Colonic mucosa (tissue), 4 donors: ENCODE results near the gene ARHGAP26. TPM values are rescaled to one million over a fixed set of nuclear protein-coding genes. Genes with fewer than 3 reads are reported as not detected.

Experiments
- DNase-seq: peaks from one replicate; pipeline ENCODE4 v3.0.0-alpha.2; 2020
- H3K27ac ChIP-seq: fragments of 200-600 bp; one replicate; pipeline ENCODE4 v1.8.0; 2021
- H3K27me3 ChIP-seq: fragments of 200-600 bp; one replicate; pipeline ENCODE4 v1.8.0; 2021
- H3K36me3 ChIP-seq: fragments of 200-600 bp; one replicate; pipeline ENCODE4 v1.8.0; 2021
- H3K4me1 ChIP-seq: fragments of 200-600 bp; one replicate; pipeline ENCODE4 v1.8.0; 2021; ENCODE audit warnings: mild to moderate bottlenecking
- H3K4me3 ChIP-seq: fragments of 200-600 bp; one replicate; pipeline ENCODE4 v1.8.0; 2021
- H3K9ac ChIP-seq, 2 donors: one replicate each; pipeline ENCODE4 v1.7.0; 2013; ENCODE audit warnings: control low read depth in 2 of 2, low read depth in 2 of 2, low read length in 2 of 2
- H3K9me3 ChIP-seq: fragments of 200-600 bp; one replicate; pipeline ENCODE4 v1.8.0; 2021
- CTCF ChIP-seq: fragments of 200-600 bp; IDR thresholded peaks from one replicate; pipeline ENCODE4 v1.8.0; 2022; ENCODE audit warnings: antibody characterized with exemption, mild to moderate bottlenecking
- intact Hi-C: fragments of 100-400 bp; cut with DNase I; formaldehyde crosslinking; loops from one replicate; pipeline ENCODE4 v1.14.1; 2022
- total RNA-seq, 2 donors: library from RNA; stranded (reverse); fragmentation: NEBNext Ultra II Directional in 1 of 2; extraction: Animal tissue kit (Norgen Biotek cat#: 25700) in 1 of 2; gene quantifications; one replicate each; pipeline ENCODE4 v1.2.1, GENCODE V29; 2021
- donor health status: healthy.
- donor health status: DM: no; HTN: no; CAD: no.
- donor health status: DM: no; HTN: no; CAD: no.

Gene ARHGAP26
- total RNA-seq, 2 donors from 2014 or later: 59.1 to 74.0 TPM

- DNase-seq: no peak
- H3K27me3 ChIP-seq: no peaks in the 10 kb centered on the region
- no peaks in the 10 kb centered on the region for H3K4me1 ChIP-seq
- no peak overlapping the region for H3K9ac ChIP-seq
- intact Hi-C loops: no loop called here
- no peaks in the 10 kb centered on the region for H3K9me3 ChIP-seq
- no peak overlapping the region for H3K27ac ChIP-seq
- peaks cover 4% of the 10 kb centered on the region for H3K36me3 ChIP-seq
- H3K4me3 ChIP-seq: no peak overlapping the region
- no peak for TF ChIP-seq CTCF
Observed at GRCh38 chr5:142939006-142939405, 168.8 kb downstream of the ARHGAP26 start.

- H3K9me3 ChIP-seq: no peaks in the 10 kb centered on the region
- intact Hi-C loops: no loop called here
- no peak for TF ChIP-seq CTCF
- peaks cover 4% of the 10 kb centered on the region for H3K36me3 ChIP-seq
- no peak overlapping the region for H3K9ac ChIP-seq
- no peaks in the 10 kb centered on the region for H3K27me3 ChIP-seq
- DNase-seq: no peak
- no peaks in the 10 kb centered on the region for H3K4me1 ChIP-seq
- no peak overlapping the region for H3K4me3 ChIP-seq
- H3K27ac ChIP-seq: no peak overlapping the region
Observed at GRCh38 chr5:142939884-142940283, 169.7 kb downstream of the ARHGAP26 start.

GRCh38 chr5:142941245-142941644 is 171.1 kb downstream of the ARHGAP26 start:
- no peak for DNase-seq
- Histone ChIP-seq H3K9ac (no peak overlapping the region), H3K27ac (no peak overlapping the region), H3K4me1 (no peaks in the 10 kb centered on the region), H3K36me3 (peaks cover 4% of the 10 kb centered on the region), H3K27me3 (no peaks in the 10 kb centered on the region), H3K4me3 (no peak overlapping the region), H3K9me3 (no peaks in the 10 kb centered on the region)
- intact Hi-C loops: no loop called here
- TF ChIP-seq CTCF: no peak

GRCh38 chr5:142942901-142943300 is 172.7 kb downstream of the ARHGAP26 start:
- TF ChIP-seq CTCF: no peak
- intact Hi-C loops: no loop called here

GRCh38 chr5:142944140-142944539 is 174.0 kb downstream of the ARHGAP26 start:
- H3K36me3 ChIP-seq: peaks cover 4% of the 10 kb centered on the region
- H3K9ac ChIP-seq: no peak overlapping the region
- no peaks in the 10 kb centered on the region for H3K9me3 ChIP-seq
- no peak for DNase-seq
- H3K4me3 ChIP-seq: no peak overlapping the region
- no peaks in the 10 kb centered on the region for H3K4me1 ChIP-seq
- H3K27me3 ChIP-seq: no peaks in the 10 kb centered on the region
- no peak for TF ChIP-seq CTCF
- intact Hi-C loops: no loop called here
- H3K27ac ChIP-seq: no peak overlapping the region

More at GRCh38 chr5:142942901-142943300, 172.7 kb downstream of the ARHGAP26 start:
- no peak for DNase-seq
- H3K27me3 ChIP-seq: no peaks in the 10 kb centered on the region
- H3K4me1 ChIP-seq: no peaks in the 10 kb centered on the region
- no peak overlapping the region for H3K4me3 ChIP-seq
- H3K9me3 ChIP-seq: no peaks in the 10 kb centered on the region
- H3K36me3 ChIP-seq: peaks cover 4% of the 10 kb centered on the region
- H3K27ac ChIP-seq: no peak overlapping the region
- no peak overlapping the region for H3K9ac ChIP-seq

- H3K9ac ChIP-seq: no peak overlapping the region
- no peak overlapping the region for H3K4me3 ChIP-seq
- H3K9me3 ChIP-seq: no peaks in the 10 kb centered on the region
- no peaks in the 10 kb centered on the region for H3K27me3 ChIP-seq
- no peaks in the 10 kb centered on the region for H3K4me1 ChIP-seq
- intact Hi-C loops: no loop called here
- no peak overlapping the region for H3K27ac ChIP-seq
- DNase-seq: no peak
- no peak for TF ChIP-seq CTCF
- peaks cover 4% of the 10 kb centered on the region for H3K36me3 ChIP-seq
Observed at GRCh38 chr5:142945321-142945720, 175.1 kb downstream of the ARHGAP26 start.
